D721Med (cell line): ENCODE results near the gene PITPNM1.
A peak's percentile ranks its signal among the peaks of the same experiment; 100 is the strongest.

Experiments used
- DNase-seq: peaks from one replicate; pipeline ENCODE4 v3.0.0; 2011; ENCODE audit warnings: low spot score; ENCODE audit not compliant: insufficient read length
- FAIRE-seq: peaks from 2 replicates; lab custom pipeline; 2011; peaks lifted over from hg19 to GRCh38; lab: Jason Lieb, UNC
- CTCF ChIP-seq: IDR thresholded peaks from 2 replicates; pipeline ENCODE4 v1.5.1; 2012; ENCODE audit warnings: mild to moderate bottlenecking, control low read depth; ENCODE audit not compliant: insufficient read depth; ENCODE audit errors: missing control alignments

Gene PITPNM1

GRCh38 chr11:67523556-67524479, 18.7 kb upstream of the PITPNM1 start:
- no peak for DNase-seq
- no peak for TF ChIP-seq CTCF
- FAIRE-seq = no peak

- TF ChIP-seq CTCF = no peak
- no peak for FAIRE-seq
- peak; percentile 60 for DNase-seq
Measured at GRCh38 chr11:67522844-67523555, 17.8 kb upstream of the PITPNM1 start, which contains the start of gene CABP2. Gene CABP2, minus strand, starts transcription at chr11:67523446. Its CDS starts 120 bp downstream, at chr11:67523326.

GRCh38 chr11:67522338-67522737, 17.2 kb upstream of the PITPNM1 start:
- TF ChIP-seq CTCF = no peak
- DNase-seq (no peak), FAIRE-seq (no peak)

GRCh38 chr11:67521924-67522323, 16.8 kb upstream of the PITPNM1 start:
- DNase-seq (no peak), FAIRE-seq (no peak)
- TF ChIP-seq CTCF = no peak

GRCh38 chr11:67520856-67521824, 16.0 kb upstream of the PITPNM1 start:
- DNase-seq (no peak), FAIRE-seq (no peak)
- TF ChIP-seq CTCF = no peak

GRCh38 chr11:67519726-67520125, 14.6 kb upstream of the PITPNM1 start:
- TF ChIP-seq CTCF = no peak
- FAIRE-seq = no peak
- no peak for DNase-seq
